MM.1S (cell line): Measurements from ENCODE around the gene DGCR8.

Experiments
- EZH2 ChIP-seq: fragments of 300-600 bp; sonication (generic); optimal IDR thresholded peaks from 2 replicates; pipeline ENCODE3; 2017; ENCODE audit warnings: low read depth, mild to moderate bottlenecking, antibody characterized with exemption, low read length, mixed read lengths
- TF ChIP-seq, protein P1 (sequence below): fragments of 300-600 bp; sonication (generic); IDR thresholded peaks from 2 replicates; pipeline ENCODE4 v1.5.1; 2016; ENCODE audit warnings: antibody characterized with exemption, low read length, mixed read lengths

GRCh38 chr22:20115691-20116375, 35.8 kb downstream of the DGCR8 start, which contains the start of gene RANBP1:
- TF ChIP-seq, protein P1, sequence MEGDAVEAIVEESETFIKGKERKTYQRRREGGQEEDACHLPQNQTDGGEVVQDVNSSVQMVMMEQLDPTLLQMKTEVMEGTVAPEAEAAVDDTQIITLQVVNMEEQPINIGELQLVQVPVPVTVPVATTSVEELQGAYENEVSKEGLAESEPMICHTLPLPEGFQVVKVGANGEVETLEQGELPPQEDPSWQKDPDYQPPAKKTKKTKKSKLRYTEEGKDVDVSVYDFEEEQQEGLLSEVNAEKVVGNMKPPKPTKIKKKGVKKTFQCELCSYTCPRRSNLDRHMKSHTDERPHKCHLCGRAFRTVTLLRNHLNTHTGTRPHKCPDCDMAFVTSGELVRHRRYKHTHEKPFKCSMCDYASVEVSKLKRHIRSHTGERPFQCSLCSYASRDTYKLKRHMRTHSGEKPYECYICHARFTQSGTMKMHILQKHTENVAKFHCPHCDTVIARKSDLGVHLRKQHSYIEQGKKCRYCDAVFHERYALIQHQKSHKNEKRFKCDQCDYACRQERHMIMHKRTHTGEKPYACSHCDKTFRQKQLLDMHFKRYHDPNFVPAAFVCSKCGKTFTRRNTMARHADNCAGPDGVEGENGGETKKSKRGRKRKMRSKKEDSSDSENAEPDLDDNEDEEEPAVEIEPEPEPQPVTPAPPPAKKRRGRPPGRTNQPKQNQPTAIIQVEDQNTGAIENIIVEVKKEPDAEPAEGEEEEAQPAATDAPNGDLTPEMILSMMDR = 0 out of 2 replicates have a peak, but pooled peaks have one; percentile 4
- no peak for TF ChIP-seq EZH2
